Lower leg skin (tissue), 4 donors: ENCODE data around the gene DCAF11. TPM values are rescaled to one million over a fixed set of nuclear protein-coding genes. Genes with fewer than 3 reads are reported as not detected.

Experiments
- DNase-seq, 2 donors: peaks; one replicate each; pipeline ENCODE4 v3.0.0-alpha.2; 2019; ENCODE audit warnings: low spot score in 2 of 2
- H3K4me3 ChIP-seq: fragments of 200-600 bp; sonication (generic); 2 replicates; pipeline ENCODE4 v1.5.1; 2017; ENCODE audit warnings: mild to moderate bottlenecking, low read depth; ENCODE audit not compliant: poor library complexity, severe bottlenecking
- CTCF ChIP-seq, 3 donors: fragments of 450-650 bp; IDR thresholded peaks; one replicate each; pipeline ENCODE4 v1.5.1; 2016; ENCODE audit warnings: antibody characterized with exemption in 3 of 3, mild to moderate bottlenecking in 3 of 3, moderate library complexity in 2 of 3
- POLR2A ChIP-seq, 2 donors: fragments of 450-650 bp; IDR thresholded peaks; one replicate each; pipeline ENCODE4 v1.6.1; 2016 to 2017; ENCODE audit warnings: antibody characterized with exemption in 2 of 2, mild to moderate bottlenecking in 1 of 2, moderate library complexity in 1 of 2
- WGBS, 2 donors: methylation state at CpG; one replicate each; pipeline ENCODE4 v1.1.5; 2018; 5-methylcytosine and 5-hydroxymethylcytosine counted together
- intact Hi-C: fragments of 100-400 bp; cut with DNase I; formaldehyde crosslinking; loops from one replicate; pipeline ENCODE4 v1.15.0; 2023; ENCODE audit warnings: low total_unique reads
- total RNA-seq, 4 donors: library from RNA; depleted of rRNA; stranded (reverse); fragments of >200 nt; gene quantifications; one replicate each; pipeline ENCODE4 v1.1.0, GENCODE V29; 2016

Gene DCAF11
- total RNA-seq, 4 donors from 2014 or later, result 53.3 to 134 (median 64.3) TPM

GRCh38 chr14:24095271-24096068 lies 19.1 kb upstream of the DCAF11 start:
- H3K4me3 ChIP-seq, result peak overlapping the region; percentile 73
- peak; percentile 44 to 92 for DNase-seq
- intact Hi-C loops, result loop anchor here (10.0 kb wide), 1 partner anchor 81 kb away; no protein-coding TSS in a partner anchor
- TF ChIP-seq POLR2A (IDR thresholded peaks at IDR 0.05) (no peak), CTCF (IDR thresholded peaks at IDR 0.05) (peak in 1 of 3 donors; percentile 91)
- WGBS, 2 donors, result 40 to 46% methylated on average over 12 of the region's 12 CpGs

- WGBS, 2 donors, result 93 to 94% methylated on average over 8 of the region's 8 CpGs
- TF ChIP-seq POLR2A (IDR thresholded peaks at IDR 0.05) (no peak), CTCF (IDR thresholded peaks at IDR 0.05) (no peak)
- intact Hi-C loops, result loop anchor here (10.0 kb wide), 1 partner anchor 82 kb away; no protein-coding TSS in a partner anchor
Measured at GRCh38 chr14:24096545-24097181, 17.9 kb upstream of the DCAF11 start.

GRCh38 chr14:24098229-24098926 lies 16.2 kb upstream of the DCAF11 start:
- no peak for TF ChIP-seq POLR2A (IDR thresholded peaks at IDR 0.05)
- TF ChIP-seq CTCF (IDR thresholded peaks at IDR 0.05), result no peak
- WGBS, 2 donors, result 94 to 96% methylated on average over 15 to 16 of the region's 16 CpGs
- no peak overlapping the region for H3K4me3 ChIP-seq
- DNase-seq, result no peak
- intact Hi-C loops, result loop anchor here (10.0 kb wide), 1 partner anchor 84 kb away; no protein-coding TSS in a partner anchor

More at GRCh38 chr14:24096545-24097181, 17.9 kb upstream of the DCAF11 start:
- no peak for DNase-seq
- no peak overlapping the region for H3K4me3 ChIP-seq

GRCh38 chr14:24098927-24099813 lies 15.4 kb upstream of the DCAF11 start:
- TF ChIP-seq POLR2A (IDR thresholded peaks at IDR 0.05), result no peak
- TF ChIP-seq CTCF (IDR thresholded peaks at IDR 0.05), result no peak
- H3K4me3 ChIP-seq, result no peak overlapping the region
- 81 to 87% methylated on average over 17 of the region's 17 CpGs for WGBS, 2 donors
- intact Hi-C loops, result loop anchor here (10.0 kb wide), 1 partner anchor 84 kb away; no protein-coding TSS in a partner anchor
- DNase-seq, result no peak
